H9 (cell line): ENCODE results near the gene PCDHA1. TPM values are rescaled to one million over a fixed set of nuclear protein-coding genes. Genes with fewer than 3 reads are reported as not detected.

Source experiments
- DNase-seq: peaks from one replicate; pipeline ENCODE4 v3.0.0-alpha.2; 2017
- H2AFZ ChIP-seq: one replicate; pipeline ENCODE4 v1.6.1; 2013; ENCODE audit warnings: mild to moderate bottlenecking, low read length, control low read depth, moderate library complexity
- H2AK5ac ChIP-seq: 2 replicates; pipeline ENCODE4 v1.6.1; 2013; ENCODE audit warnings: low read length, control low read depth, mixed read lengths; ENCODE audit not compliant: insufficient read length
- H2BK120ac ChIP-seq: one replicate; pipeline ENCODE4 v1.6.1; 2013; ENCODE audit warnings: low read depth, mild to moderate bottlenecking, low read length, control low read depth, inconsistent platforms; ENCODE audit not compliant: poor library complexity, severe bottlenecking
- H2BK12ac ChIP-seq: 2 replicates; pipeline ENCODE4 v1.6.1; 2013; ENCODE audit warnings: low read length, control low read depth, mixed read lengths, low read depth; ENCODE audit not compliant: insufficient read length
- H2BK15ac ChIP-seq: 2 replicates; pipeline ENCODE4 v1.6.1; 2013; ENCODE audit warnings: low read depth, low read length, control low read depth
- H2BK20ac ChIP-seq: one replicate; pipeline ENCODE4 v1.6.1; 2013; ENCODE audit warnings: low read depth, mild to moderate bottlenecking, low read length, control low read depth, inconsistent platforms; ENCODE audit not compliant: poor library complexity, severe bottlenecking
- H2BK5ac ChIP-seq: 2 replicates; pipeline ENCODE4 v1.6.1; 2013; ENCODE audit warnings: low read length, control low read depth, mixed read lengths; ENCODE audit not compliant: insufficient read length
- H3K14ac ChIP-seq: 2 replicates; pipeline ENCODE4 v1.6.1; 2013; ENCODE audit warnings: low read length, control low read depth; ENCODE audit not compliant: insufficient read depth
- H3K18ac ChIP-seq: 2 replicates; pipeline ENCODE4 v1.6.1; 2013; ENCODE audit warnings: low read depth, mild to moderate bottlenecking, mixed read lengths, low read length, control low read depth; ENCODE audit not compliant: insufficient read length
- H3K23ac ChIP-seq: 2 replicates; pipeline ENCODE4 v1.6.1; 2013; ENCODE audit warnings: low read length, control low read depth, mixed read lengths, low read depth; ENCODE audit not compliant: insufficient read length
- H3K23me2 ChIP-seq: 2 replicates; pipeline ENCODE4 v1.6.1; 2013; ENCODE audit warnings: low read depth, mild to moderate bottlenecking, mixed read lengths, low read length, control low read depth; ENCODE audit not compliant: insufficient read length, poor library complexity, severe bottlenecking
- H3K27ac ChIP-seq: 2 replicates; pipeline ENCODE4 v1.5.1; 2013; ENCODE audit warnings: low read length, control low read depth, mixed read lengths, low read depth; ENCODE audit not compliant: insufficient read length
- H3K27me3 ChIP-seq: 2 replicates; pipeline ENCODE4 v1.6.1; 2013; ENCODE audit warnings: low read length, control low read depth, inconsistent platforms; ENCODE audit not compliant: insufficient read depth
- H3K4ac ChIP-seq: 2 replicates; pipeline ENCODE4 v1.6.1; 2013; ENCODE audit warnings: low read depth, mild to moderate bottlenecking, control low read depth, inconsistent platforms, low read length, moderate library complexity
- H3K4me1 ChIP-seq: 2 replicates; pipeline ENCODE4 v1.6.1; 2013; ENCODE audit warnings: low read length, control low read depth, inconsistent platforms; ENCODE audit not compliant: insufficient read depth
- H3K4me2 ChIP-seq: 2 replicates; pipeline ENCODE4 v1.6.1; 2013; ENCODE audit warnings: low read length, control low read depth, mixed read lengths; ENCODE audit not compliant: insufficient read length, insufficient read depth
- H3K56ac ChIP-seq: 2 replicates; pipeline ENCODE4 v1.6.1; 2013; ENCODE audit warnings: low read depth, mild to moderate bottlenecking, mixed read lengths, low read length, control low read depth; ENCODE audit not compliant: insufficient read length
- H3K79me1 ChIP-seq: 2 replicates; pipeline ENCODE4 v1.6.1; 2013; ENCODE audit warnings: low read depth, mild to moderate bottlenecking, moderate library complexity, low read length, control low read depth, inconsistent platforms; ENCODE audit not compliant: insufficient read depth, poor library complexity, severe bottlenecking
- H3K79me2 ChIP-seq: 2 replicates; pipeline ENCODE4 v1.6.1; 2013; ENCODE audit warnings: low read length, control low read depth, inconsistent platforms; ENCODE audit not compliant: insufficient read depth
- H3K9ac ChIP-seq: 2 replicates; pipeline ENCODE4 v1.6.1; 2013; ENCODE audit warnings: low read length, control low read depth, mixed read lengths; ENCODE audit not compliant: insufficient read length; ENCODE audit errors: extremely low read depth
- H3K9me3 ChIP-seq: one replicate; pipeline ENCODE4 v1.6.1; 2013; ENCODE audit warnings: low read depth, low read length, inconsistent platforms; ENCODE audit not compliant: control insufficient read depth
- H3T11ph ChIP-seq: one replicate; pipeline ENCODE4 v1.6.1; 2013; ENCODE audit warnings: mild to moderate bottlenecking, low read length, control low read depth, inconsistent platforms
- H4K20me1 ChIP-seq: one replicate; pipeline ENCODE4 v1.6.1; 2013; ENCODE audit not compliant: control insufficient read depth, insufficient read length, insufficient read depth
- H4K5ac ChIP-seq: 2 replicates; pipeline ENCODE4 v1.6.1; 2013; ENCODE audit warnings: low read depth, mild to moderate bottlenecking, mixed read lengths, low read length, control low read depth; ENCODE audit not compliant: insufficient read length
- H4K8ac ChIP-seq: replicated peaks from 2 replicates; pipeline ENCODE4 v1.6.1; 2013; ENCODE audit warnings: low read length, control low read depth, mixed read lengths, low read depth; ENCODE audit not compliant: insufficient read length
- H4K91ac ChIP-seq: 2 replicates; pipeline ENCODE4 v1.6.1; 2013; ENCODE audit warnings: low read depth, mild to moderate bottlenecking, moderate library complexity, mixed read lengths, low read length, control low read depth; ENCODE audit not compliant: insufficient read length
- H3K27ac Mint-ChIP-seq, 3 experiments: 2 replicates in 2 of 3; 3 replicates in 1 of 3; pipeline ENCODE4 v1.8.0; 2020 to 2021; ENCODE audit warnings: mixed read lengths in 3 of 3, mild to moderate bottlenecking in 1 of 3, moderate library complexity in 1 of 3
- H3K27me3 Mint-ChIP-seq: 2 replicates; pipeline ENCODE4 v1.8.0; 2021; ENCODE audit warnings: low read depth, mild to moderate bottlenecking, moderate library complexity, mixed read lengths
- H3K36me3 Mint-ChIP-seq, 3 experiments: 2 replicates in 2 of 3; 3 replicates in 1 of 3; pipeline ENCODE4 v1.8.0; 2020 to 2021; ENCODE audit warnings: low read depth in 3 of 3, mixed read lengths in 3 of 3; ENCODE audit not compliant: insufficient read depth in 1 of 3
- H3K4me1 Mint-ChIP-seq, 2 experiments: 2 replicates each; pipeline ENCODE4 v1.8.0; 2020; ENCODE audit warnings: mixed read lengths in 2 of 2
- H3K4me3 Mint-ChIP-seq, 2 experiments: 2 replicates in 1 of 2; 3 replicates in 1 of 2; pipeline ENCODE4 v1.8.0; 2020 to 2021; ENCODE audit warnings: mild to moderate bottlenecking in 2 of 2, mixed read lengths in 2 of 2, moderate library complexity in 1 of 2
- H3K9me3 Mint-ChIP-seq, 2 experiments: 2 replicates in 1 of 2; 3 replicates in 1 of 2; pipeline ENCODE4 v1.8.0; 2020; ENCODE audit warnings: mild to moderate bottlenecking in 2 of 2, mixed read lengths in 2 of 2, moderate library complexity in 1 of 2
- CTCF ChIP-seq: fragments of 200-600 bp; sonication (generic); conservative IDR thresholded peaks from 3 replicates; pipeline ENCODE4 v1.8.0; 2021; ENCODE audit warnings: antibody characterized with exemption, mild to moderate bottlenecking
- WGBS: extraction: QIAGEN DNeasy Blood & Tissue Kit; methylation state at CpG from one replicate; pipeline ENCODE4 v1.1.7; 2013; ENCODE audit warnings: missing lambda C conversion rate, low lambda C conversion rate, mixed read lengths; ENCODE audit not compliant: insufficient read length; ENCODE audit errors: extremely low coverage; 5-methylcytosine and 5-hydroxymethylcytosine counted together
- total RNA-seq: library from RNA; stranded (reverse); gene quantifications from 2 replicates; pipeline ENCODE4 v1.2.1, GENCODE V29; 2021

Gene PCDHA1
- total RNA-seq, 1 experiment from 2014 or later: 0.61 TPM

GRCh38 chr5:141031006-141031405 lies 245.1 kb downstream of the PCDHA1 start:
- Histone ChIP-seq H3K23ac (no peak overlapping the region), H3K9me3 (no peaks in the 10 kb centered on the region), H2AFZ (no peak overlapping the region), H3K18ac (no peak overlapping the region), H3K14ac (no peak overlapping the region), H2BK120ac (no peak overlapping the region), H3K79me2 (no peaks in the 10 kb centered on the region), H2BK20ac (no peak overlapping the region), H2BK5ac (no peak overlapping the region), H3K4me2 (no peak overlapping the region), H3K4me1 (no peaks in the 10 kb centered on the region), H4K8ac (no peak overlapping the region), H2AK5ac (no peak overlapping the region), H3K23me2 (no peaks in the 10 kb centered on the region), H3K9ac (no peak overlapping the region), H4K20me1 (no peaks in the 10 kb centered on the region), H3K4ac (no peak overlapping the region), H3K27ac (no peak overlapping the region), H2BK15ac (no peak overlapping the region), H3K56ac (no peak overlapping the region), H4K91ac (no peak overlapping the region), H3T11ph (no peak overlapping the region), H3K79me1 (no peaks in the 10 kb centered on the region), H3K27me3 (no peaks in the 10 kb centered on the region; the same call in 1 of the 2 replicates), H4K5ac (no peak overlapping the region), H2BK12ac (no peak overlapping the region)
- no peak for DNase-seq
- H3K27me3 Mint-ChIP-seq: no peaks in the 10 kb centered on the region
- no peak overlapping the region for H3K4me3 Mint-ChIP-seq
- no peaks in the 10 kb centered on the region for H3K9me3 Mint-ChIP-seq
- no peaks in the 10 kb centered on the region for H3K36me3 Mint-ChIP-seq
- WGBS: no CpG with 5 or more reads among the region's 15 CpGs
- H3K27ac Mint-ChIP-seq: no peak overlapping the region
- TF ChIP-seq CTCF: no peak
- H3K4me1 Mint-ChIP-seq: 0 out of 4 replicates have a peak, but pooled peaks cover 0 to 3% of the 10 kb centered on the region in 2 experiments
